Stimulated activated CD8-positive, alpha-beta memory T cell treated with anti-CD3 and anti-CD28 coated beads, Interleukin-4, amount 100 ng/mL, for 48 hours (primary cell): ENCODE data around the gene SRXN1.
A peak's percentile ranks its signal among the peaks of the same experiment; 100 is the strongest.
"Not testable (repeated sequence)": the region's sequence is repeated elsewhere in the genome, so short reads cannot be mapped to it uniquely, and the experiment has no call there.

ENCODE experiments used
- DNase-seq: peaks from one replicate; pipeline ENCODE4 v3.0.0-alpha.2; 2020

Gene SRXN1

GRCh38 chr20:653590-654416 is 803 bp upstream of the SRXN1 start:
- peak; percentile 30 for DNase-seq

DNA sequence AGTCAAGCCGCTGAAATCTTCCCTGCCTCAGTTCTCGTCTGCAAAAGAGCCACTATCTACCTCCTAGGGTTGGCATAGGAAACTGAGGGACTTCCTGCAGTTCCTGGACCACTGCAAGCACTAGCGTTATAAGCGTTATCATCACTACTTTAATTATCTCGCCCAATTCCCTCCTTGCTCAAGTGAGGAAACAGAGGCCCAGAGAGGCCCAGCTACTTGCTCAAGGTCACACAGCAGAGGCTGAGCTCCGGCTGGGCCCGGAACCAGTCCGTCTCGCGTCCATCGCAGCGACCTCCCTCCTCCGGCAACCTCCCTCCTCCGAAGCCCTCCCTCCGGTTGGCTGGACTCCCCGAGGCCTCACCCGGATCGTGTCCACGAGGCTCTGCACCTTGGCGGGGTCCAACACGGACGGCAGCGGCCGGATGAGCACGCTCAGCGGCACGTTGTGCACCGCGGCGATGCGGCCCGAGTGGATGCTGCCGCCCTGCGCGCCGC is 338 bp downstream of the SRXN1 start:
- DNase-seq, result no peak

- peak; percentile 35 for DNase-seq
Observed at GRCh38 chr20:651713-652614, 1.0 kb downstream of the SRXN1 start.

DNA sequence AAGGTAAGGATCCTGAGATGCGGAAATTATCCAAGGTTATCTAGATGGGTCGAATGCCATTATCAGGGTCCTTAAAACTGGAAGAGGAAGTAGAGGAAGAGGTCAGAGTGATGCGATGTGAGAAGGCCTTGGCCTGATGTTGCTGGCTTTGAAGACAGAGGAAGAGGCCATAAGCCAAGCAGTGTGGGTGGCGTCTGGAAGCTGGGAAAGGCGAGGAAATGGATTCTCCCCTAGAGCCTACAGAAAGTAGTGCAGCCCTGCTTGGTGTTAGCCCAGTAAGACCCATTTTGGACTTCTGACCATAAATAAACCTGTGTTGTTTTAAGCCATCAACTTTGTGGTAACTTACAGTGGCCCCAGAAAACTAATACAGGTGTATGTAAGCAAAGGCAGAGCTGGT is 2.0 kb downstream of the SRXN1 start:
- no peak for DNase-seq

DNA sequence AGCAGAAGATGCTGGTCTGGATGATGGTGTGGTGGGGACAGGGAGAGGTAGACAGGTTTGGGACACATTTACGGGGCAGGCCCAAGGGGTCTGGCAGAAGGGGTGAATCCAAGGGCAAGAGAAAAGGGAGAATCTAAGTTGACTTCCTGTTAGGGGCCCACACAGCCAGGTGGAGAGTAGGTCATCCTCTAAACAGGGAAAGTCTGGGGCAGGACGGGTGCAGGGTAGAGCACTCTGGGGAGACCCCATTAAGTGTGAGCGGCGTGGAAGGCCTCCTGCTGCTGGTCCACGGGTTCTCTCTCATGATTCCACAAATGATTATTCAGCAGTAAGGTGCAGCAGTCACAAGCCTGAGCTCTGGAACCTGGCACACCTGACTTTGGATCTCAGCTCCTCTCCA is 2.7 kb downstream of the SRXN1 start:
- DNase-seq, result no peak

GRCh38 chr20:647479-648019 is 5.5 kb downstream of the SRXN1 start:
- no peak for DNase-seq

DNA sequence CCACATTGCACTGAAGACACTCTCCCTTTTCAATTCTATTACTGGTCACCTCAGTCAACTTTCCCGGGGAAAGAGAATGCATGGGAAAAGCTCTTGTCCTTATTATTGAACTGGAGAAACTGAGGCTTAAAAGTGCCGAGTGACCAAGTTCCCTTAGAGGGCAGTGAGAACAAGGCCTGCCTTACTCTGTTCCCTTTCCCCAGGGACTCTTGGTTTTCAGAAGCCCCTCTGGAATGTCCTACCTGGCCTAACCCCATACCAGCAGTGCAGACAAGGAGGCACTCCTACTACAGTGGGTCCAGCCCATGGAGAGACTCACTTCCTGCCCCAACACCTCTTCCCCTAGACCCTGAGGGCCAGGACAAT is 6.1 kb downstream of the SRXN1 start:
- DNase-seq, result no peak

DNA sequence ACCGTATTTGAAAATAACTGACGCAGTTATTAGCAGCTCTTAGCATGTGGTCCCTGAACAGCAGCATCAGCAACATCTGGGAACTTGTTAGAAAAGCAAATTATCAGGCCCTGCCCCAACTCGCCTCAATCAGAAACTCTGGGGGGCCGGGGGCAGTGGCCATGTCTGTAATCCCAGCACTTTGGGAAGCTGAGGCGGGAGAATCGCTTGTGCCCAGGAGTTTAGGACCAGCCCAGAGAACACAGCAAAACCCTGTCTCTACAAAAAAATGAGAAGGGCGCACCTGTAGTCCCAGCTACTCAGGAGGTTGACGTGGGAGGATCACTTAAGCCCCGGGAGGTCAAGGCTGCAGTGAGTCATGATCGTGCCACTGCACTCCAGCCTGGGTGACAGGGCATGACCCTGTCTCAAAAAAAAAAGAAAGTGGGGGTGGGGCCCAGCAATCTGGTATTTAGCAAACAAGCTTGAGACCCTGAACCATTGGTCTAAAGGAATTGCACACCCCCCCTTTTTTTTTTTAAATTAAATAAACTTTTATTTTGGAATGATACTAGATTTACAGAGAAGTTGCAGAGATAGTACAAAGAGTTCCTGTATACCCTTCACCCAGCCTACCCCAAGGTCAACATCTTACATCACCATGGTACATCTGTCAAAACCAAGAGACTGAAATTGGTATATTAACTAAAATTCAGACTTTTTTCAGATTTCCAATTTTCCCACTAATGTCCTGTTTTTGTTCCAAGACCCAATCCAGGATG is 6.7 kb downstream of the SRXN1 start:
- DNase-seq, result no peak

GRCh38 chr20:645318-646106 is 7.5 kb downstream of the SRXN1 start:
- DNase-seq, result peak; percentile 87

DNA sequence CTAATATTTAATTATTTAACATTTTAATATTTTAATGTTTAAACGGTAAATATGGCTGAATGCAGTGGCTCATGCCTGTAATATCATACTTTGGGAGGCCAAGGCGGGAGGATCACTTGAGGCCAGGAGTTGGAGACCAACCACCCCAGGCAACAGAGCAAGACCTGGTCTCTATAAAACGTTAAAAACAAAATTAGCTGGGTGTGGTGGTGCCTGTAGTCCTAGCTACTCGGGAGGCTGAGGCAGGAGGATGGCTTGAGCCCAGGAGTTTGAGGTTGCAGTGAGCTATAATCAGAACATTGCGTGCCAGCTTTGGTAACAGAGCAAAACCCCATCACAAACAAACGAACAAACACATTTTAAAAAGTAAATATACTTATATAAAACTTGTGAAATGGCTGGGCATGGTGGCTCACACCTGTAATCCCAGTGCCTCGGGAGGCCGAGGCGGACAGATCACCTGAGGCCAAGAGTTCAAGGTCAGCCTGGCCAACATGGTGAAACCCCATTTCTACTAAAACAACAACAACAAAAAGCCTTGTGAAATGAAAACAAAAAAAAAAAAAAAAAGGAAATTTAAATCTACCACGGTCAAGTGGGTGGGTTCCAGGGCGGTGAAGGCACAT is 8.2 kb downstream of the SRXN1 start:
- no peak for DNase-seq

GRCh38 chr20:642398-643174 is 10.4 kb downstream of the SRXN1 start:
- no peak for DNase-seq

DNA sequence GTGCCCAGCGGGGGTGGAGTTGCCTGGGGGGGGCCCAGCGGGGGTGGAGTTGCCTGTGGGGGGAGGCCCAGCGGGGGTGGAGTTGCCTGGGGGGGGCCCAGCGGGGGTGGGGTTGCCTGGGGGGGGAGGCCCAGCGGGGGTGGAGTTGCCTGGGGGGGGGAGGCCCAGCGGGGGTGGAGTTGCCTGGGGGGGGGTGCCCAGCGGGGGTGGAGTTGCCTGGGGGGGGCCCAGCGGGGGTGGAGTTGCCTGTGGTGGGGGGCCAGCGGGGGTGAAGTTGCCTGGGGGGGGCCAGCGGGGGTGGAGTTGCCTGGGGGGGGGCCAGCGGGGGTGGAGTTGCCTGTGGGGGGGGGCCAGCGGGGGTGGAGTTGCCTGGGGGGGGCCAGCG is 11.0 kb downstream of the SRXN1 start:
- not testable (repeated sequence) for DNase-seq

DNA sequence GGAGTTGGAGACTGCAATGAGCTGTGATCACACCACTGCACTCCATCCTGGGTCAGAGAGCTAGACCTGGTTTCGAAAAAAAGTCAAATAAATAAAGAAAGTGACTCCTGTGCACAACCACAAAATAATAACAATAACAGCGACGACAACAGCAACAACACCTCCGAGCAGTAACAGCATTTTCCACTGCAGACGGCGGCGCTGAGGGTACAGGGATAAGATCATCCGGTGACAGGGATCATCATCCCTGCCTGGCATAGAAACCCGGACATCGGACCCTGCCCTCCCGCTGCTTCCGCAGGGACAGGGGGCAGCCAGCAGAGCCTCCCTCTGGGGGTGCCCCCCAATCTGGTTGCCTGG is 11.5 kb downstream of the SRXN1 start:
- DNase-seq, result no peak

GRCh38 chr20:640674-641515 is 12.1 kb downstream of the SRXN1 start:
- DNase-seq, result no peak

GRCh38 chr20:638579-638978 is 14.4 kb downstream of the SRXN1 start:
- DNase-seq, result no peak

GRCh38 chr20:637559-637958 is 15.4 kb downstream of the SRXN1 start:
- no peak for DNase-seq

DNA sequence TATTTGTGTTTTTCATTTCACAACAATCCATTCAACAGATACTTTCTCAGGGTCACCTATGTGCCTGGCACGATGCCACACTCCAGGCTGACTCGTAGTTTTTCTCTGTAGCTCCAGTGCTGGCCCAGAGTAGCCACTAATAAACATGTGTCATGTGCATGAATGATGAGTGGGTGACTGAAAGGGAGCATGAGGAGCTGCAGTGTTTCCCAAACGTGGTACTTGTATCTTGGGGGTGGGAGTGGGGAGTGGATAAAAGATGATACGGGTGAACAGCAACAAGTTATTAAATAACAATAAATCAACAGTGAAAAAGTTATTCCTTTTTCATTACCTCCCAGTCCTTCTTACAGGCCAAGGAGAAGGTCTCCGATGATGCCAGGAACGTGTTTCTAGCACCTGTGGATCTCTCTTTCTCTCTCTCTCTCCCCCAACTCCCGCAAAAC is 17.1 kb downstream of the SRXN1 start:
- no peak for DNase-seq

GRCh38 chr20:635028-635892 is 17.7 kb downstream of the SRXN1 start:
- DNase-seq, result no peak
